BLaER1 (cell line): Measurements from ENCODE around the gene PRUNE2.
"Not testable (repeated sequence)": the region's sequence is repeated elsewhere in the genome, so short reads cannot be mapped to it uniquely, and the experiment has no call there.

Source experiments
- H3K27ac ChIP-seq: shearing (Covaris generic); formaldehyde crosslinking; 2 replicates; pipeline ENCODE4 v1.8.1; 2022
- H3K27me3 ChIP-seq: shearing (Covaris generic); formaldehyde crosslinking; 2 replicates; pipeline ENCODE4 v1.8.1; 2022
- H3K36me3 ChIP-seq: shearing (Covaris generic); formaldehyde crosslinking; 2 replicates; pipeline ENCODE4 v1.8.1; 2022
- H3K4me1 ChIP-seq: shearing (Covaris generic); formaldehyde crosslinking; 2 replicates; pipeline ENCODE4 v1.8.1; 2022
- H3K4me2 ChIP-seq: shearing (Covaris generic); formaldehyde crosslinking; 2 replicates; pipeline ENCODE4 v1.8.1; 2022
- H3K4me3 ChIP-seq: shearing (Covaris generic); formaldehyde crosslinking; 2 replicates; pipeline ENCODE4 v1.8.1; 2022
- H3K9ac ChIP-seq: shearing (Covaris generic); formaldehyde crosslinking; 2 replicates; pipeline ENCODE4 v1.8.1; 2022
- H3K9me3 ChIP-seq: shearing (Covaris generic); formaldehyde crosslinking; 2 replicates; pipeline ENCODE4 v1.8.1; 2022
- H4K20me1 ChIP-seq: shearing (Covaris generic); formaldehyde crosslinking; 2 replicates; pipeline ENCODE4 v1.8.1; 2022
- Cebpa-rat ChIP-seq: shearing (Covaris generic); IDR thresholded peaks from 2 replicates; pipeline ENCODE4 v1.8.1; 2022

PRUNE2 gene

GRCh38 chr9:76743931-76744330 lies 162.0 kb downstream of the PRUNE2 start:
- no peak for TF ChIP-seq Cebpa-rat

DNA sequence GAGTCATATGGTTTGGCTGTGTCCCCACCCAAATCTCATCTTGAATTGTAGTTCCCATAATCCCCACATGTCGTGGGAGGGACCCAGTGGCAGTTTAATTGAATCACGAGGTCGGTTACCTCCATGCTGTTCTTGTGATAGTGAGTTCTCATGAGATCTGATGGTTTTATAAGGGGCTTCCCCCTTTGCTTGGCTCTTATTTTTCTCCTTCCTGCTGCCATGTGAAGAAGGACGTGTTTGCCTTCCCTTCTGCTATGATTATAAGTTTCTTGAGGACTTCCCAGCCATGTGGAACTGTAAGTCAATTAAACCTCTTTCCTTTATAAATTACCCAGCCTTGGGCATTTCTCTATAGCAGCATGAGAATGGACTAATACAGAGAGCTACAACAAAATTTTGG lies 163.0 kb downstream of the PRUNE2 start:
- H4K20me1 ChIP-seq, H3K9ac ChIP-seq, H3K36me3 ChIP-seq, H3K27ac ChIP-seq, H3K4me1 ChIP-seq, H3K4me3 ChIP-seq, H3K27me3 ChIP-seq, H3K4me2 ChIP-seq: not testable (repeated sequence)
- H3K9me3 ChIP-seq, result peaks cover 22% of the 10 kb centered on the region

More at GRCh38 chr9:76743931-76744330, 162.0 kb downstream of the PRUNE2 start:
- H3K4me3 ChIP-seq, result no peak overlapping the region
- no peaks in the 10 kb centered on the region for H3K27me3 ChIP-seq
- no peak overlapping the region for H3K4me2 ChIP-seq
- H3K4me1 ChIP-seq, result no peaks in the 10 kb centered on the region
- H3K27ac ChIP-seq, result no peak overlapping the region
- no peak overlapping the region for H3K9ac ChIP-seq
- H3K9me3 ChIP-seq, result peaks cover 22% of the 10 kb centered on the region
- no peaks in the 10 kb centered on the region for H4K20me1 ChIP-seq
- no peaks in the 10 kb centered on the region for H3K36me3 ChIP-seq

DNA sequence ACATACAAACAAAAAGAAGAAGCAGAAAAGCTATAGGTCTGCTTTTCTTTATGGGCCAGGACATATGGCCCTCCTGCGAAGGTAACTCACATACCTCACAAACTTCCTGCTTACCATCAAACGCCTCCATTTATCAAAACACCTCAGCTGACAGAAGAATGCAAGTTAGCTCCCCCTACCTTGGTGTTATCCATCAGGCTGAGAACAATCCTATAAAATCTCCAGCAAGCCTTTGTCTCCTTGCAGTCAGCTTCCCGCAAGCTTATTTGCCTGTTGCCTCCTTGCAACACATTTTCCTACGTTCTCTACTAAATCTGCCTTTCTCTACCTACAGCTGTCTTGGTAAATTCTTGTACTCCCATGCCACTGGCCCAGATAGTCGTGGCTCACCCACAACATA lies 164.4 kb downstream of the PRUNE2 start:
- no peaks in the 10 kb centered on the region for H3K4me1 ChIP-seq
- no peak overlapping the region for H3K9ac ChIP-seq
- no peaks in the 10 kb centered on the region for H4K20me1 ChIP-seq
- H3K36me3 ChIP-seq, result no peaks in the 10 kb centered on the region
- H3K27ac ChIP-seq, result no peak overlapping the region
- no peak for TF ChIP-seq Cebpa-rat
- H3K9me3 ChIP-seq, result peaks cover 22% of the 10 kb centered on the region
- H3K27me3 ChIP-seq, result no peaks in the 10 kb centered on the region
- H3K4me3 ChIP-seq, result no peak overlapping the region
- H3K4me2 ChIP-seq, result no peak overlapping the region

DNA sequence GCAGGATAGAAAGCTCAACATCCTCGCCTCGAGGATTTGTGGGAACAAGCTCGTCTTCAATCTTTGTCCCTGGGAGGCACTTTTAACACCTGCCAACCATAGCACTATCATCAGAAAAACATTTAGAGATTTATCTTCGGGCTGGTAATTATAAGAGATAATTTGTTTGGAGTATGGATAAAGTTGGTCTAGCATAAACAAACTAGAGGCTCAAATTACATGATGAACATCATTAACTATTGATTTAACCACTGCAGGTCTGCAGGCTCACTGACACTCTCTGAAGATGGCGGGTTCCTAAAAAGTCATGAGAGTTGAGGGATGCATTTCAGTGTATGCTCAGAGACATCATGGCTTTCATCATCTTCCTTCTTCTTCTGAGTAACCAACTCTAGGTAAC lies 167.5 kb downstream of the PRUNE2 start:
- no peak for TF ChIP-seq Cebpa-rat
- Histone ChIP-seq H3K4me2 (no peak overlapping the region), H3K4me3 (no peak overlapping the region)

GRCh38 chr9:76737154-76737902 lies 168.6 kb downstream of the PRUNE2 start:
- no peak overlapping the region for H3K4me2 ChIP-seq
- no peaks in the 10 kb centered on the region for H4K20me1 ChIP-seq
- no peak for TF ChIP-seq Cebpa-rat
- peaks cover 3% of the 10 kb centered on the region for H3K9me3 ChIP-seq
- no peak overlapping the region for H3K9ac ChIP-seq
- no peaks in the 10 kb centered on the region for H3K36me3 ChIP-seq
- H3K27me3 ChIP-seq, result no peaks in the 10 kb centered on the region
- no peaks in the 10 kb centered on the region for H3K4me1 ChIP-seq
- H3K4me3 ChIP-seq, result no peak overlapping the region
- H3K27ac ChIP-seq, result no peak overlapping the region

More for the DNA sequence above, 167.5 kb downstream of the PRUNE2 start:
- no peak overlapping the region for H3K27ac ChIP-seq
- peaks cover 13% of the 10 kb centered on the region for H3K9me3 ChIP-seq
- no peak overlapping the region for H3K9ac ChIP-seq
- H4K20me1 ChIP-seq, result no peaks in the 10 kb centered on the region
- H3K36me3 ChIP-seq, result no peaks in the 10 kb centered on the region
- no peaks in the 10 kb centered on the region for H3K27me3 ChIP-seq
- H3K4me1 ChIP-seq, result no peaks in the 10 kb centered on the region

DNA sequence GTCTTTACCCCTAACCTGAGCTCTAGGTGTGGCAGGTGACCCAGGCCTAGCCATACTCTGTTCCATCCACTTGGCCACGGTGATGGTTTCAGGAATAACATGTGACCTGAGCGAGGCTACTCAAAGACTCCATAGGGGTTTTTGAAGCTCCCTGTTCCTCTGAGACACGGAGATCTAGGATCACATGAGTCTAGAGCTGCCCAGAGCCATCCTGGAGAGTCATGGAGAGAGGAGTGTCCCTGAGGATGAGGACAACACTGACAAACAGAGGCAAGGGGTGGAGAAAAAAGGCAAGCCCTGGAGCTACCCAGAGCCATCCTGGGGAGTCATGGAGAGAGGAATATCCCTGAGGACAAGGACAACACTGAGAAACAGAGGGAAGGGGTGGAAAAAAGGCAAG lies 171.2 kb downstream of the PRUNE2 start:
- no peak overlapping the region for H3K4me2 ChIP-seq

GRCh38 chr9:76733096-76733495 lies 172.8 kb downstream of the PRUNE2 start:
- no peaks in the 10 kb centered on the region for H3K36me3 ChIP-seq
- no peaks in the 10 kb centered on the region for H4K20me1 ChIP-seq
- H3K4me3 ChIP-seq, result no peak overlapping the region
- no peak overlapping the region for H3K4me2 ChIP-seq
- TF ChIP-seq Cebpa-rat, result no peak
- no peak overlapping the region for H3K27ac ChIP-seq
- no peaks in the 10 kb centered on the region for H3K27me3 ChIP-seq
- H3K9me3 ChIP-seq, result no peaks in the 10 kb centered on the region
- H3K9ac ChIP-seq, result no peak overlapping the region
- no peaks in the 10 kb centered on the region for H3K4me1 ChIP-seq

More for the DNA sequence above, 171.2 kb downstream of the PRUNE2 start:
- Histone ChIP-seq H4K20me1 (no peaks in the 10 kb centered on the region), H3K4me3 (no peak overlapping the region), H3K9me3 (no peaks in the 10 kb centered on the region), H3K4me1 (no peaks in the 10 kb centered on the region), H3K27me3 (no peaks in the 10 kb centered on the region), H3K9ac (no peak overlapping the region), H3K27ac (no peak overlapping the region), H3K36me3 (no peaks in the 10 kb centered on the region)
- TF ChIP-seq Cebpa-rat, result no peak

GRCh38 chr9:76732341-76732958 lies 173.5 kb downstream of the PRUNE2 start:
- no peak for TF ChIP-seq Cebpa-rat
- H3K27me3 ChIP-seq, result no peaks in the 10 kb centered on the region
- H3K9ac ChIP-seq, result no peak overlapping the region
- no peak overlapping the region for H3K4me3 ChIP-seq
- no peak overlapping the region for H3K27ac ChIP-seq
- no peaks in the 10 kb centered on the region for H4K20me1 ChIP-seq
- H3K36me3 ChIP-seq, result no peaks in the 10 kb centered on the region
- no peaks in the 10 kb centered on the region for H3K4me1 ChIP-seq
- no peaks in the 10 kb centered on the region for H3K9me3 ChIP-seq
- no peak overlapping the region for H3K4me2 ChIP-seq

- Histone ChIP-seq H3K27me3 (no peaks in the 10 kb centered on the region), H4K20me1 (no peaks in the 10 kb centered on the region), H3K9ac (no peak overlapping the region), H3K9me3 (no peaks in the 10 kb centered on the region), H3K27ac (no peak overlapping the region), H3K36me3 (no peaks in the 10 kb centered on the region), H3K4me1 (peaks cover 2% of the 10 kb centered on the region), H3K4me3 (no peak overlapping the region), H3K4me2 (no peak overlapping the region)
- no peak for TF ChIP-seq Cebpa-rat
Observed at GRCh38 chr9:76730801-76731200, 175.1 kb downstream of the PRUNE2 start.

DNA sequence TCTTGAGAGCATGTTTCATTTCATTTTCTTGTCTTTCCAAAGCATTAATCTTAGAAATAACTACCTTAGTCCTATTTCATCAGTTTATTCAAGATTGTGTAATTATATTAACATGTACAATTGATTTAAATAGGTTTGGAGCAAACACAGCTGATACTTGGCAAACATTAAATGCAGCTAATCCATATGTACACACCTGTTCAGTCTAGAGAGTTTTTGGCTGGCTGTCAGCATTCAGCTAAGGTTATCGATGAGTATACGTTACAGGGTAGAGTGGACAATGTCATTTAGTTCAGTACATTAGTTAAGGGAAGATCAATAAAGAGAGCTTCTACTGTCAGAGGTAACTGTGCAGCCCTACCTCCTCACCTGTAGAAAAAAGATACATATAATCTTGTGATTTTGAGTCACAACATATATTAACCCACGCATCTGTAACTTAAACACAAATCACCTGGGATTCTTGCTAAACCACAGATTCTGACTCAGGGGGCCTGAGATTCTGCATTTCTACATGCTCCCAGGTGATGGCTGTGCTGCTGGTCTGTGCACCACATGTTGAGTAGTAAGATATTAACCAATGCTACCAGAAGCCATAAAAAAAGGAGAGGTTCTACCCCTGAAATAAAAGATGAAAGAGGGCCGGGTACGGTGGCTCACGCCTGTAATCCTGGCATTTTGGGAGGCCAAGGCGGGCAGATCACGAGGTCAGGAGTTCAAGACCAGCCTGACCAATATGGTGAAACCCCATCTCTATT lies 175.8 kb downstream of the PRUNE2 start:
- H3K4me3 ChIP-seq, result no peak overlapping the region
- no peak for TF ChIP-seq Cebpa-rat
- no peak overlapping the region for H3K27ac ChIP-seq
- H3K4me2 ChIP-seq, result no peak overlapping the region
- H4K20me1 ChIP-seq, result no peaks in the 10 kb centered on the region
- no peak overlapping the region for H3K9ac ChIP-seq
- no peaks in the 10 kb centered on the region for H3K27me3 ChIP-seq
- no peaks in the 10 kb centered on the region for H3K36me3 ChIP-seq
- peaks cover 9% of the 10 kb centered on the region for H3K4me1 ChIP-seq
- H3K9me3 ChIP-seq, result no peaks in the 10 kb centered on the region
